Measurements from ENCODE around the gene PCDHGA3.
"Not testable (repeated sequence)": the region's sequence is repeated elsewhere in the genome, so short reads cannot be mapped to it uniquely, and the experiment has no call there.

Gene PCDHGA3

DNA sequence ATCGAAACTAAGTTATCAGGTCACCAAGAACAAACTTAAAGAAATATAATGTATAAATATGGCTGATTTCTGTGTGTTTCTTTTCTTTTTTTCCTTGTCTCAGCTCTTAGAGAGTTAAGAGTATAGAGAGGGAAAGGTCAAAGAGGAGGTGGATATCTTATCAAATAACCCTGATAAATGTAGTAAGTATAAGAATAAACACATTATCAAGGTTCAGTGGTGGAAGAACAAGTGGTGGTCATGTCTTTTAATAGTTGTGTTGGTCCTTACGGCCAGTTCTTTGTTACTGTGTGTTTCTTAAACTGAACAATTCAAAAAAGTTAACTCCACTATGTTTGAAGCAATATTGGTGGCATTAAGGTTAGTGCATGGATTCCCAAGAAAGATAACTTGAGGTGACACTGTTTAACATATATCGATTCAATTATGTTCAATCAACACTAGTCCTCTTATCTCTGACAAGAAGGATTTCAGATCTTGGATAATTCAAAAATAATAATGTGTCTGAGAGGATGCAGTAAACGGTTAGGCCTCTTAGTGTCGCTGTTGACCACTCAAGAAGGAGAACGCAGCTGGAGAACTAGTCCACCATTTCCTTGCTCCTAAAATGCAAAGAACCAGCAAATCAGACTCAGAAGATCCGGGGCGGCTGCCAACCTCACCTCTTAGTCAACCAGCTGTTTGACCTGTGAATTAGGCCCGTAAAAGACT, at the start of gene PCDHGA3:
TSS of gene PCDHGA3 (plus strand) at position 588 of the 711 bp plus-strand sequence. CDS start 205 bp downstream, outside the sequence.
- TF ChIP-seq POLR2A (IDR thresholded peaks at IDR 0.05; ENCODE audit: low read depth, low read length): no peak
- FAIRE-seq: no peak
- no peak for DNase-seq (ENCODE audit: insufficient read length, low spot score)

DNA sequence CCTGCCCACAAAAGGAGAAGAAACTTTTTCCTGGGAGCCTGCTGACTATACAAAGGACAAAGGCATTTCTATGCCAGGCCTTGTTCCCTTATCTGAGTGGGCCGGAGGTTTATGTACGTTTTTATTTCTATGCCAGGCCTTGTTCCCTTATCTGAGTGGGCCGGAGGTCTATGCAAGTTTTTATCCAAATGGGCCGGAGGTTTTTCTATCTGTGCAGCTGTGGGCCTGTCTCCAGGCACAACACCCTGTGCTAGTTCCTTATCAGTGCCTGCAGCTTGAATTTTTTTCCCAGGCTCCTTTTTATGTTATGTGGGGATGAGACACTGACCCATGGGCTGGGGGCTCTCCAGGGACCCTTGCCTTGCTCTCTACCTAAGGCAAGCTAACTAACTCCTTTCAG, 45.3 kb upstream of the PCDHGA3 start:
- TF ChIP-seq POLR2A (IDR thresholded peaks at IDR 0.05; ENCODE audit: low read depth, low read length): no peak
- no peak for FAIRE-seq
- DNase-seq (ENCODE audit: insufficient read length, low spot score): no peak

DNA sequence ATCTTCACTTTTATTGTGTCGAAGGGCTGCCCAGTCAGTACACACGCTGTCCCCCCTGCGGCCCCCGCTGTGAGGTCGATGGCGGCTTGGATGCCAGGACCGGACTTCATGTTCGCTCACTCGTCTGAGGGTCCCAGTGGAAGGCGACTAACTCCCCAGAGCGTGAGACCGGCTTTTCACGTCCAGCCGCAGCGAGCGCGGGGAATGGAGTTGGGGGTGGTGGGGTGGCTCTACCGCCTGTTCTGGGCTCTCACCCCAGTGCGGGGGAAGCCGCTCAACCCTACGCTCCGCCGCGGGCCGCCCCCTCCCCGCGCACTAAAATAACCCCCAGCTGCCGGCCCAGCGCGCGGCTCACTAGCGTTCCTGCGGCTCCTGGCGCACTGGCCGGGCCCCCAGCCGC, 39.9 kb upstream of the PCDHGA3 start, which contains the start of gene SLC25A2:
TSS of gene SLC25A2 (minus strand) at position 294 of the 400 bp plus-strand sequence. CDS start at position 110, 184 bp downstream.
- no peak for FAIRE-seq
- no peak for TF ChIP-seq POLR2A (IDR thresholded peaks at IDR 0.05; ENCODE audit: low read depth, low read length)
- DNase-seq (ENCODE audit: insufficient read length, low spot score): no peak

DNA sequence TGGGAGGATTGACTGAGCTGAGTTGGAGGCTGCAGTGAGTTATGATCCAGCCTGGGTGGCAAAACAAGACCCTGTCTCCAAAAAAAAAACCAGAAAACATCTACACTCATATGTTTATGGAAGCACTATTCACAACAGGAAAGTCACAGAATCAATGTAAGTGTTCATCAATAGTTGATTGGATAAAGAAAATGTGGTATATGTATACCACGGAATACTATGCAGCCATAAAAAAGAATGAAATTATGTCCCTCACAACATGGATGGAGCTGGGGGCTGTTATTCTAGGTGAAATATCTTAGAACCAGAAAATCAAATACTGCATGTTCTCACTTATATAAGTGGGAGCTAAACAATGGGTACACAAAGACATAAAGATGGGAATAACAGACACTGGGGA, 37.0 kb upstream of the PCDHGA3 start:
- no peak for TF ChIP-seq POLR2A (IDR thresholded peaks at IDR 0.05; ENCODE audit: low read depth, low read length)
- no peak for FAIRE-seq
- DNase-seq (ENCODE audit: insufficient read length, low spot score): no peak

DNA sequence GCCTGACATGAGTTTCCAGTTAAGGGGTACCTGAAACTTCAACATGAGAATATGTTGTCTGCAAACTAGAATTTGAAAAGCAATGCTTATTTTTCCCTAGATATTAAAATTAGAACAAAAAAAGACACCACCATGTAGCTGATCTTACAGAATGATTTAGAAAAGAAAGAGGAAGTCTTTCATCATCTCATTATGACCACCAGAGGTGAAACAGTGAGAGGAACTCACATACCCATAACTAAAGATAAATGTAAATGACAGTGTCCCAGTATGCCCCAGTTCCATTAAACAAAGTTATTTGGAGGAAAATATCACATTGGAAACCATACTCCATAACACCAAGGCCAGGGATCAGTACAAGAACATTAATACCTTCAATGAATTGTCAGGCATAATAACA, 29.9 kb upstream of the PCDHGA3 start:
- FAIRE-seq: no peak
- no peak for DNase-seq (ENCODE audit: insufficient read length, low spot score)
- TF ChIP-seq POLR2A (IDR thresholded peaks at IDR 0.05; ENCODE audit: low read depth, low read length): no peak

DNA sequence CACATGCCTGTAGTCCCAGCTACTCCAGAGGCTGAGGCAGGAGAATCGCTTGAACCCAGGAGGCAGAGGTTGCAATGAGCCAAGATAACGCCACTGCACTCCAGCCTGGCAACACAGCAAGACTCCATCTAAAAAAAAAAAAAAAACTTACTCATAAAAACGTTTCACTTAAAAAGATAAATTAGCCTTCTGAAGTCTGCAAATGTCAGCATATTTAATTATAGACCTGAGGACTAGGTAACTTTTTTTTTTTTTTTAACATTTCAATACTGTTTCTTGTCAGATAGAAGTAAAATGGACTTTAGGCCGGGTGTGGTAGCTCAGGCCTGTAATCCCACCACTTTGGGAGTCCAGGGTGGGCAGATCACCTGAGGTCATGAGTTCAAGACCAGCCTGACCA, 26.7 kb upstream of the PCDHGA3 start:
- DNase-seq (ENCODE audit: insufficient read length, low spot score); FAIRE-seq: not testable (repeated sequence)

DNA sequence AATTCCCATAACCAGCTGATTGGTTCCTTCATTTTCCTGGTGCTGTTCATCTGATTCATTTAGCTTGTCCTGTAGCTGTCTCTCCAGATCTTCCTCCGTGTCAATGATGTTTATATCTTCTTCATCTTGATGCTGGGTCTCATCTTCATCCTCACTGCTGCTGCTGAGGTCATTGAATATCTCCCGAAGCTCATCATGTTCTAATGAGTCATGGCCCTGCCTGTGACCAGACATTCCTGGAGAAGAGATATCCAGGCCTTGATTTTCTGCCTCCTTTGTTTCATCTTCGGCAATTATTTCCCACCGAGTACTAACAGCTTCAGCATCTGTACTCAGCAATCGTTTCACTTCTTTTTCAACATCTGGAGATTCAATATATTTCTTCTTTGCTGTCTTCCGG, 24.4 kb upstream of the PCDHGA3 start:
- no peak for DNase-seq (ENCODE audit: insufficient read length, low spot score)
- FAIRE-seq: no peak
- TF ChIP-seq POLR2A (IDR thresholded peaks at IDR 0.05; ENCODE audit: low read depth, low read length): no peak

DNA sequence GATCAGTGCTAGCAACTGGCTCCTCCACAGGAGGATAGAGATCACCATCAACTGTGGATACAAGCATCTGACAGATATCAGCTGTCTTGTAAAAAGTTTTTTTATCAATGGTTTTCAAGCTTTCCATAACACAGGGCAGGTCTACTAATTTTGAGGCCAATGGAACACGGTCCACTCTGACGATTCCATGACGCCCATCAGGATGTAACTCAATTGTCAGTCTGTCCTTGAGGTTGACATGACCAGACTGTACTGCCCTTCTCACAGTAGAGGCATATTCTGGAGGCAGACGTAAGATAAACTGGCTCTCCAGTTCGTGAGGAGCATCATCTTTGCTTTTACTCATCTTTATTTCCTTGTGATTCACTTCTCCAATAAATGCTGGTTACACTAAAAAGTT, 23.9 kb upstream of the PCDHGA3 start:
- no peak for TF ChIP-seq POLR2A (IDR thresholded peaks at IDR 0.05; ENCODE audit: low read depth, low read length)
- DNase-seq (ENCODE audit: insufficient read length, low spot score) (no peak), FAIRE-seq (no peak)

DNA sequence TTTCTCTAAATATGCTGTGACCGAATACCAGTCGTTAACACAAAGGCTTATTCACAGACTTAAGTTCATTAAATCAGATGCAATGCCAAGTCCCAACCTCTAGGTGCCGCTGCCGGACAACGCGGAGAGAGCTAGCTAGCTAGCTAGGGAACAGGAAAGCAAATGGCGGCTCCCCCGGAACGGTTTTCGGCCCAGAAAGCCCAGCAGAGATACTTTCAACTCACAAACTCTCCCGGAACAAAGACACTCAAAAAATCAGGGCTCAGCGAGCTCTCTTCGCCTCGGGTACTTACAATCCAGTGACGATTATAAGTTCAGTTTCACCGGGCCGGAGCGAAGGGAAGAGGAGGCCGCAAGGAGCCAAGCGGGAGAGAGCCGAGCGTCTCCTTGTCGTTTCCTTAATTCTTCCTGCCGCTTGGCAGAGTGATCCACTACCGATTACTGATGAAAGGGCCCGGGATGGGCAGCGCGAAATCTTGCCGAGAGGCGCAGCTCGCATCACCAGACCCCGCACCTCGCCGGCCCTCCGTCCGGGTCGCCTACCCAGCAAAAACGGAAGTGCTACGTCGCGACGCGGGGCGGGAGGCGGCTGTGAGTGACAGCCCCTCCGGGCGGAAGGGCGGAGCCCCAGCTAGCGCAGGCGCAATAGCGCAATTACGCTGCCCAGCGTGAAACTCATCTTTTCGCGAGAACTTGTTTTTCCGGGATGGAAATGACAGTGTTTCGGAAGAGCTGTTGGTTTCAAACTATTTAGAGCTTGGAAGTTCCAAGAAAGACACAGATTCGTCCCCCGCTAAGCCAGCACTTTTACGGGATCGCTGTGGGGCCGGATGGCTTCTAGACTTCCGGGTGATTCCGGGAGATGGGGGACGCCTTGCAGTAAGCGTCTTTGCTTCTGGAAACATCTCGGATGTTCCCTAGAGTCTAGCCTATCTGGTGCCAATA, 23.1 kb upstream of the PCDHGA3 start, which contains the start of gene TAF7:
TSS of gene TAF7 (minus strand) at position 560 of the 945 bp plus-strand sequence. CDS start 740 bp downstream, outside the sequence.
- TF ChIP-seq POLR2A (IDR thresholded peaks at IDR 0.05; ENCODE audit: low read depth, low read length): peak; percentile 86
- DNase-seq (ENCODE audit: insufficient read length, low spot score): peak; percentile 65
- FAIRE-seq: peak; percentile 83

DNA sequence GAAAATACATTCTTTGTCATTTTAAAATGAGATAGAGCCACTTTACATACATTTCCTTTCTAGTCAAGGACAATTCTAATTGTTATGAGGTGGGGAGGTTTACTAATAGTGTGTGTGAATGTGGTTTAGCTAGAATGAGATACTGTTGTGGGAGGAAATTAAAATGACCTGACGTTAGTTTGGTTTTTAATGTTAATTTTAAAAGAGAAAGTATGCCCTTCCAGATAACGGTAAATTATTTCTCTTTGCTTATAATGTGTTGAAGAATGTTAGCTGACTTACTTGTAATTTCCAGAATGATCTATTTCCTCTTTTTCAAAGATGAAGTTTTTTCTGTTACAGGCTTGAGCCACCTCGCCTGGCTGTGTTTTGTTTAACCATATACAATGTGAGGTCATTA, 21.4 kb upstream of the PCDHGA3 start:
- DNase-seq (ENCODE audit: insufficient read length, low spot score) (no peak), FAIRE-seq (no peak)
- TF ChIP-seq POLR2A (IDR thresholded peaks at IDR 0.05; ENCODE audit: low read depth, low read length): no peak

DNA sequence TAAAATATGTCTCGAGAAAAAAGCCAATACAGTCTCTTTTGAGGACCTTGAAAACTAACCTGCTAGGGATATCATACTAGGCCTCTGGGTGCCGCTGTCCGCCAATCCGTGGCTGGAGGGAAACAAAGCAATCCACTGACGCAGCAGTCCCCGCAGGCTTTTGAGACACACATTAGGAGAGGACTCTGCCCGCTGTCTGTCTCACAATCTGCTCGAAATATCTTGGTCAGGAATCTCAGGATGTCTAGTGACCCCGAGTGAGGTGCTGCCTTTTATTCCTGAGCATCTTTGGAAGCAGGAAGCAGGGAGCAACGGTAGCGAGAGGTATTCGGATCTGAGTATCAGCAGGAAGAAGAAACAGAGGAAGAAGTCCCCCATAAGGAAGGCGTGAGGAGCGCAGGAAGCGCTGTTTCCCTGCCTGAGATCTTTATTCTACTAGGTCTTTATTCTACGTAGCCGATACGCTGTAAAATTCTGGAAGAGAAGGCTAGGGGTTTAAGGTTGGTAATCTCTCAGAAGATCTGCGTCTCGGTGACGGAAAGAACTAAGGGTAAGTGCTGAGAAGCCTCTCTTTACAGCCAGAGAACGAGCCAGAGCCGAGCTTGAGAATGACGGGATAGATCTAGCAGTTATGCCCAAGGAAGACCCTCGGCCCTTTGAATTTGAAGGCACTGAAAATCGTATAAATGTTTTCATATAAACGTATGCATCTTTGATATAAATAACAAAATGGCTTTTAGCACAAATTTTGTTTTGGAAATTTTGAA, 17.4 kb upstream of the PCDHGA3 start:
- DNase-seq (ENCODE audit: insufficient read length, low spot score) (peak; percentile 38), FAIRE-seq (no peak)
- TF ChIP-seq POLR2A (IDR thresholded peaks at IDR 0.05; ENCODE audit: low read depth, low read length): no peak

DNA sequence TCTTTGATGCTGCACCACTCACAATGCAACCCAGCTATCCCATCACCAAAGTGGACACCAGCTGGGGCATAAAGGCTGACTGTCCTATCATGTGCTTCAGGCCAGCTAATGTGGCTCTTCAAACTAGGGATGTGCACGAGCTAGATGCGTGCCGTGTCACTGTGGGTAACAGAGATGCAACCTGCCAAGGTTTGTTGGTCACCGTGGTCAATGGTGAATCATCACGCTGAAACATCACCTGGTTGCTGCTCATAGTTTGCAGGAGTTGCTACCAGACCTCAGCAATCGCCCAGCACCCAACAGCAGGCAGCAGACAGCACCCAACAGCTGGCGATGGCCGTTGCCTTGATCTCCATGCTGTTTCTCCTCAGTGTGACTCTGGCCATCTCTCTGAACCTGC, 15.4 kb upstream of the PCDHGA3 start:
- DNase-seq (ENCODE audit: insufficient read length, low spot score) (no peak), FAIRE-seq (no peak)
- no peak for TF ChIP-seq POLR2A (IDR thresholded peaks at IDR 0.05; ENCODE audit: low read depth, low read length)

DNA sequence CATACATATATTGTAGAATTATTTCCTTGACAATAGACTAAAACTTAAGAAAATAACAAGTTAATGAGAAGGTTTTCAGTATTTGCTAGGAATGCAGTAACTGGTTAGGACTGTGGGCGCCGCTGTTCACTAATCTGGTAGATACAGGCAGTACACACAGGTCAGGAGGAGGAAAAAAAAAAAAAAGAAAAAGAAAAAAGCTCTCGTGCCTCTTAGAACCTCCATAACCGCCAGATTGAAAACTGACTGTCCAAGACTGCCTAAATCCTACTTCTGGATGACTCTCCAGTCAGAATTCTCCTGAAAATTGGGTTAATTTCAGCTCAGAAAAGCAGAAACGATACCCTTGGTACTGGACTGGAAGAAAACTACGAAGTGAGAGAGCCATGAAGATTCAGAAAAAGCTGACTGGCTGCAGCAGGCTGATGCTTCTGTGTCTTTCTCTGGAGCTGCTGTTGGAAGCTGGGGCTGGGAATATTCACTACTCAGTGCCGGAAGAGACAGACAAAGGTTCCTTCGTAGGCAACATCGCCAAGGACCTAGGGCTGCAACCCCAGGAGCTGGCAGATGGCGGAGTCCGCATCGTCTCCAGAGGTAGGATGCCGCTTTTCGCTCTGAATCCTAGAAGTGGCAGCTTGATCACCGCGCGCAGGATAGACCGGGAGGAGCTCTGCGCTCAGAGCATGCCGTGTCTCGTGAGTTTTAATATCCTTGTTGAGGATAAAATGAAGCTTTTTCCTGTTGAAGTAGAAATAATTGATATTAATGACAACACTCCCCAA, 13.1 kb upstream of the PCDHGA3 start, which contains the start of gene PCDHGA1:
TSS of gene PCDHGA1 (plus strand) at position 216 of the 782 bp plus-strand sequence.
- FAIRE-seq (no peak), DNase-seq (ENCODE audit: insufficient read length, low spot score) (no peak)
- TF ChIP-seq POLR2A (IDR thresholded peaks at IDR 0.05; ENCODE audit: low read depth, low read length): no peak

DNA sequence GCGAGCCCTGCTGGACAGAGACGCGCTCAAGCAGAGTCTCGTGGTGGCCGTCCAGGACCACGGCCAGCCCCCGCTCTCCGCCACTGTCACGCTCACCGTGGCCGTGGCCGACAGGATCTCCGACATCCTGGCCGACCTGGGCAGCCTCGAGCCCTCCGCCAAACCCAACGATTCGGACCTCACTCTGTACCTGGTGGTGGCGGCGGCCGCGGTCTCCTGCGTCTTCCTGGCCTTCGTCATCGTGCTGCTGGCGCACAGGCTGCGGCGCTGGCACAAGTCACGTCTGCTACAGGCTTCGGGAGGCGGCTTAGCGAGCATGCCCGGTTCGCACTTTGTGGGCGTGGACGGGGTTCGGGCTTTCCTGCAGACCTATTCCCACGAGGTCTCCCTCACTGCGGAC, 11.1 kb upstream of the PCDHGA3 start:
- not testable (repeated sequence) for FAIRE-seq; DNase-seq (ENCODE audit: insufficient read length, low spot score)

Data from H54 (cell line).